Measurements from ENCODE around the gene DPF3.

Gene DPF3

DNA sequence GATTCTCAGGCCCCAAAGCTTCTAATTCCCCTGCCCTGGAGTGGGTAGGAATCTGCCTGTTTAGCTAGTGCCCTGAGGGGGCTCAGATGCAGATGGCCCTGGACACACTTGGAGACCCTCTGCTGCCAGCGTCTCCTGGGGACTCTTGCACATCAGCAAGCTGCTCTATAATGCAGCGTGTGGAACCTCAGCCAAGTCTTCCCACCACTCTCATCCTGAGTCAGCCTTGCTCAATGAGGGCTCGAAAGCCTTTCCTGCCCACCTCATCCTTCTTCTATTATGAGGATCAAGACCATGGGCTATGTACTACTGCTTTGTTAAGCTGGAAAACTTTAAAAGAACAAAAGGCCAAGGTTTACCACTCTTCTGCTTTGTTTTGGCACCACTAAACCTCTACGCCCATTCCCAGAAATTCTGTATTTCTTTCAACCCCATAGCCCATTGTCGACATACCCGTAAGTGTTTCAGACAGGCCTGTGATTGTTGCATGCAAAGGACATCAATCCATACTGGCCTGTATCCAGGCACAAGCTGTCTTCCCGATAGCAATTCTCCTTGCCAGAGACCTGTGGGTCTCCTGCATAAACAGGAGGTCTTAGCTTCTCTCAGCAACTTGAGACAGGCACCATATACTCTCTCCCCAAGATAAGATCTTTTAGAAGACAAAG is 246.9 kb downstream of the DPF3 start:
- no peaks in the 10 kb centered on the region for H3K9me3 ChIP-seq (replicated peaks; ENCODE audit: insufficient read depth, low read length)
- H3K4me2 ChIP-seq (ENCODE audit: low read depth, low read length), result no peak overlapping the region
- DNase-seq, result no peak
- H3K36me3 ChIP-seq (replicated peaks; ENCODE audit: insufficient read depth, low read length), result no peaks in the 10 kb centered on the region
- no peaks in the 10 kb centered on the region for H3K4me1 ChIP-seq (ENCODE audit: low read length)
- H3K27me3 ChIP-seq (replicated peaks; ENCODE audit: insufficient read depth, low read length), result no peaks in the 10 kb centered on the region
- H3K9me2 ChIP-seq (replicated peaks; ENCODE audit: insufficient read depth, low read length), result no peaks in the 10 kb centered on the region
- no peak overlapping the region for H3K4me3 ChIP-seq (ENCODE audit: low read length)
- H4K20me1 ChIP-seq (ENCODE audit: insufficient read depth, low read length), result no peaks in the 10 kb centered on the region
- H3K9ac ChIP-seq (ENCODE audit: low read length), result no peak overlapping the region
- no peaks in the 10 kb centered on the region for H3F3A ChIP-seq (ENCODE audit: insufficient read depth, low read length)
- TF ChIP-seq EZH2phosphoT487 (IDR thresholded peaks at IDR 0.05; ENCODE audit: low read length), result no peak
- H3K79me2 ChIP-seq (ENCODE audit: low read length), result no peaks in the 10 kb centered on the region
- no peak overlapping the region for H2AFZ ChIP-seq (ENCODE audit: low read length)
- H3K27ac ChIP-seq (ENCODE audit: low read length), result no peak overlapping the region

DNA sequence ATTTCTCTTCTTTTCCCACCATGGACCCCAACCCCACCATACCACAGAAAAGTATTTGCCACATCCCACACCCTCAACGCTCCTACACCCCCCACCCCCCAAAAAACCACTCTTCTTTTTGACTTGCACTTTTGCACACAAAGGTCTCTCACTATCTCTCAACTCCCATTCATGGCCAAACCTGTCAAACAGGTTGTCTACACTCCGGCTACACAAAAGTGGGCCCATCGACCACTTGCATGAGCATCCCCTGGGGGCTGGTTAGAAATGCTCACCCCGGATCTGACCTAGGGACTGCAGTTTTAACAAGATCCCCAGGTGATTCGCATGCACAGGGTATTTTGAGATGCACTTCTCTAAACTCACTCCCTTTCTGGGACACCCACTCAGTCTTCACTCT is 248.2 kb downstream of the DPF3 start:
- no peaks in the 10 kb centered on the region for H3K9me2 ChIP-seq (replicated peaks; ENCODE audit: insufficient read depth, low read length)
- H2AFZ ChIP-seq (ENCODE audit: low read length), result no peak overlapping the region
- no peak for DNase-seq
- no peak overlapping the region for H3K4me2 ChIP-seq (ENCODE audit: low read depth, low read length)
- no peaks in the 10 kb centered on the region for H4K20me1 ChIP-seq (ENCODE audit: insufficient read depth, low read length)
- no peak overlapping the region for H3K4me3 ChIP-seq (ENCODE audit: low read length)
- no peaks in the 10 kb centered on the region for H3K79me2 ChIP-seq (ENCODE audit: low read length)
- H3K27ac ChIP-seq (ENCODE audit: low read length), result no peak overlapping the region
- no peaks in the 10 kb centered on the region for H3K36me3 ChIP-seq (replicated peaks; ENCODE audit: insufficient read depth, low read length)
- no peaks in the 10 kb centered on the region for H3K4me1 ChIP-seq (ENCODE audit: low read length)
- no peaks in the 10 kb centered on the region for H3F3A ChIP-seq (ENCODE audit: insufficient read depth, low read length)
- H3K9me3 ChIP-seq (replicated peaks; ENCODE audit: insufficient read depth, low read length), result no peaks in the 10 kb centered on the region
- H3K9ac ChIP-seq (ENCODE audit: low read length), result no peak overlapping the region
- no peaks in the 10 kb centered on the region for H3K27me3 ChIP-seq (replicated peaks; ENCODE audit: insufficient read depth, low read length)
- TF ChIP-seq EZH2 (optimal IDR thresholded peaks at IDR 0.05; ENCODE audit: low read depth, low read length) (no peak), EZH2phosphoT487 (IDR thresholded peaks at IDR 0.05; ENCODE audit: low read length) (no peak), CTCF (IDR thresholded peaks at IDR 0.05; ENCODE audit: low read length) (no peak)

GRCh38 chr14:72644758-72645489 is 249.0 kb downstream of the DPF3 start:
- TF ChIP-seq EZH2 (optimal IDR thresholded peaks at IDR 0.05; ENCODE audit: low read depth, low read length), result no peak
- no peak for TF ChIP-seq CTCF (IDR thresholded peaks at IDR 0.05; ENCODE audit: low read length)
- H3K4me2 ChIP-seq (ENCODE audit: low read depth, low read length), result no peak overlapping the region
- H3K27me3 ChIP-seq (replicated peaks; ENCODE audit: insufficient read depth, low read length), result no peaks in the 10 kb centered on the region
- H4K20me1 ChIP-seq (ENCODE audit: insufficient read depth, low read length), result no peaks in the 10 kb centered on the region
- DNase-seq, result no peak
- H3K79me2 ChIP-seq (ENCODE audit: low read length), result no peaks in the 10 kb centered on the region
- H3K36me3 ChIP-seq (replicated peaks; ENCODE audit: insufficient read depth, low read length), result no peaks in the 10 kb centered on the region
- no peak overlapping the region for H3K27ac ChIP-seq (ENCODE audit: low read length)
- H3F3A ChIP-seq (ENCODE audit: insufficient read depth, low read length), result no peaks in the 10 kb centered on the region
- H3K9ac ChIP-seq (ENCODE audit: low read length), result no peak overlapping the region
- H2AFZ ChIP-seq (ENCODE audit: low read length), result no peak overlapping the region
- H3K9me2 ChIP-seq (replicated peaks; ENCODE audit: insufficient read depth, low read length), result no peaks in the 10 kb centered on the region
- H3K9me3 ChIP-seq (replicated peaks; ENCODE audit: insufficient read depth, low read length), result no peaks in the 10 kb centered on the region
- no peaks in the 10 kb centered on the region for H3K4me1 ChIP-seq (ENCODE audit: low read length)
- H3K4me3 ChIP-seq (ENCODE audit: low read length), result no peak overlapping the region

DNA sequence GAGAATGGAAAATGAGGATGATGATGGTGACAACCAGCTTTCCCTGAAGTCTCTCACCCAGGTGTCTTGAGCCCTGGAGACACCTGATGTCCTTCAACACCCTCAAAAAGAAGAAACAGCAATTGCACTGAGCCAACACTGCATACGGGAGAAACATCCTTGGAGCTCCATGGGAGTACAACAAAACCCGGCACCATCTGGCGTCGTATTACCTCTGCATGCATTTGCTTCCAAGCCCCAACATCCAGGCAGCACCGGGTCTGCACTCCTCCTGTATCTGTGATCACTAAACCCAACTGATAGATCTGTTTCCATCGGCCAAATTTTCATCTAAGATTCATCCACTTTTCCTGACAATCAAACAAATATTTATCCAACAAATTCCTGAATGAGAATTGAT is 249.9 kb downstream of the DPF3 start:
- no peaks in the 10 kb centered on the region for H3K79me2 ChIP-seq (ENCODE audit: low read length)
- H3K9me2 ChIP-seq (replicated peaks; ENCODE audit: insufficient read depth, low read length), result no peaks in the 10 kb centered on the region
- no peak overlapping the region for H3K27ac ChIP-seq (ENCODE audit: low read length)
- no peak overlapping the region for H3K4me3 ChIP-seq (ENCODE audit: low read length)
- TF ChIP-seq EZH2phosphoT487 (IDR thresholded peaks at IDR 0.05; ENCODE audit: low read length), result no peak
- no peak for TF ChIP-seq EZH2 (optimal IDR thresholded peaks at IDR 0.05; ENCODE audit: low read depth, low read length)
- TF ChIP-seq CTCF (IDR thresholded peaks at IDR 0.05; ENCODE audit: low read length), result no peak
- DNase-seq, result no peak
- no peak overlapping the region for H2AFZ ChIP-seq (ENCODE audit: low read length)
- H3K4me1 ChIP-seq (ENCODE audit: low read length), result no peaks in the 10 kb centered on the region
- no peaks in the 10 kb centered on the region for H3K36me3 ChIP-seq (replicated peaks; ENCODE audit: insufficient read depth, low read length)
- no peaks in the 10 kb centered on the region for H3K27me3 ChIP-seq (replicated peaks; ENCODE audit: insufficient read depth, low read length)
- H3K4me2 ChIP-seq (ENCODE audit: low read depth, low read length), result no peak overlapping the region
- H3K9me3 ChIP-seq (replicated peaks; ENCODE audit: insufficient read depth, low read length), result no peaks in the 10 kb centered on the region
- H3F3A ChIP-seq (ENCODE audit: insufficient read depth, low read length), result no peaks in the 10 kb centered on the region
- no peaks in the 10 kb centered on the region for H4K20me1 ChIP-seq (ENCODE audit: insufficient read depth, low read length)
- H3K9ac ChIP-seq (ENCODE audit: low read length), result no peak overlapping the region
